ENCODE measurements around the gene INF2.

INF2 gene

GRCh38 chr14:104677512-104678332, 11.7 kb upstream of the INF2 start:
- DNase-seq, result no peak

DNA sequence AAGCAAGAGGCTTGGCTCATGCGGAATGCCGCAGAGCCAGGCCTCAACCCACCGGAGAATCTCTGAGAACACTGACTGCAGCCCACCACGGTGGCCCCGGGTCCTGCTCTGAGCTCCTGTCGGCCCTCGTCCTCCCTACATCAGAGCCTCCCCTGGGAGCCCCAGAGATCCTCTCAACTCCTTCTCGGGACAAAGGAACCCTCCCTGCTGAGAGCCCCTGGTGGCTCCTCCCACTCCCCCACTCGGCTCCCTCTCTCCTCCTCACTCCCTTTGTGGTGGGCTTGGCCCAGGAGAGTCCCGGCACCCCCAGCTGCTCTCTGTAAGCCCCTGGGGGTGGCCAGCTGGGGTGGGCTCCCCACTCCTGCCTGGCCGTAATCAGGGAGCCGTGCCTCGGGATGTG, 11.1 kb upstream of the INF2 start:
- DNase-seq, result no peak

- DNase-seq, result no peak
Measured at GRCh38 chr14:104678901-104679705, 10.3 kb upstream of the INF2 start.

- DNase-seq, result no peak
Measured at GRCh38 chr14:104680056-104680805, 9.2 kb upstream of the INF2 start.

GRCh38 chr14:104680806-104681688, 8.4 kb upstream of the INF2 start:
- DNase-seq, result no peak

DNA sequence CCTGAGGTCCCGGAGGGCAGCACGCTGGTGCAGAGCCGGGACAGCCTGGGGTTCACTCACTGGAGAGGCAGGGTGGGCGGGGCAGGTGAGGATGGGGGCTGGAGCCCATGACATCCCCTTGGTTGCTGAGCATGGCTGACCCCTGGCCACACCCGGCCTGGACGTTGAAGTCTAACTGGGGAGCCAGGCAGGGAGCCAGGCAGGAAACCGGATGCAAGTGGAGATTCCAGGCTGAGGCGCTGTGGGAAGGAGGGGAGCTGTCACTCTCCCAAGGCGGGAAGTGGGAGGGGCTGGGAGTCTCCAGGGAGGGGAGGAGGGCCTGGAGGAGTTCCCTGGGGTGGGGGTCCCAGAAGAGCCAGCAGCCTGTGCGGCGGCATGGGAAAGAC, 7.7 kb upstream of the INF2 start:
- DNase-seq, result no peak

DNA sequence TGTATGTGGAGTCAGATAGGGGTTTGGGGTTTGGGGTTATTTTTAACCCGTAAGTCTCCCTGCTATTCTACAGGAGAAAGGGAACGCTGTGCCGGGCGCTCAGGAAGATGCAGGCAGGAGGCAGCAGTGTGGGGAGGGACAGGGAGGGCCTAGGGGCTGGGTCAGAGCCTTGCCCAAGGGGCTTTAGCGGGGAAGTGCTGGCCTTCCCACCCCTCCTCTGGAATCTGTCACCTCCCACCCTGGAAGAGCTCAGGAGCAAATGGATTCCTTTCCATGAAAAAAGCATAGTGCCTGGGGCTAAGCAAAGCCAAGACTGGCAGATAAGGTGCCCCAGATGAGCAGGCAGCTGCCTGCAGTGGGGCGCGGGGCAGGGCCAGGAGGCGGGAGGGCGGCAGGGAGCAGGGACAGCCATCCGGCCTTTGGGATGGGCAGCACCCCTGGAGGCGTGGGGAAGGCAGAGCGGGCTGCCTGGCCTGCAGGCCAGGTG, 7.3 kb upstream of the INF2 start:
- no peak for DNase-seq

DNA sequence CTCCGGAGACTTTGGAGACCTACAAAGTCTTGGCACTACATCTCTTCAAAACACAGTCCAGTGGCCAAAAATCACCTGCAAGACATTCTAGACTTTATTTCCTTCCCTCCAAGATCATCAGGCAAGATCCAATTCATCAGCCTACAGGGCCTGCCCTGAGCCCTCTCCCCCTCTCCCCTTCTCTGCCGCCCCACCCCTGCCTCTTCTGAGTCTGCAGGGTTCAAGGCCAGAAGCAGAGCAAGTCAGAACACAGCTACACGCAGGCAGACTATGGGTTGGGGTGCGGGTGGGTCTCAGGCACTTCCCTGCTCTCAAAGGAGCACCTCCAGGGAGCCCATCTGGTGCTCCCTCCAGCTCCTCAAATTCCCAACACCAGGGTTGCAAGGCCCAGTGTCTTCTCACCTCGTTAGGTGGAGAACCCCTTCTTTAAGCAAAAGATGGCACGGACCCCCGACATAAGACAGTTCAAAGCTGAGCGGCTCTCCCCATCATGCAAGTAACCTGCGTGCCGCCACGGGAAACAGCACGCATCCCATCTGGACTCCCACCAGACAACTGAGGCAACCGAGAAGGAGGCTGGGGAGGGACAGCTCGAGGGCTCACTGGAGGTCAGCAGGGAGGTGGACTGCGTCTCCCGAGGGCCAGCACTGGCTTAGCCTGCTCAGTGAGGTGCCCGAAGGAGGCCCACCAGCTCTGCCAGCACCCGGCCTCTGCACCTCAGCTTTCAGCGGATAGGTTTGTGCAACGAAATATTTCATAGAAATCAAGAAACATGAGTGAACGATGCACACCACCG, 5.6 kb upstream of the INF2 start:
- DNase-seq, result no peak

- no peak for DNase-seq
Measured at GRCh38 chr14:104684449-104684821, 5.0 kb upstream of the INF2 start.

GRCh38 chr14:104685216-104685997, 4.0 kb upstream of the INF2 start:
- DNase-seq, result no peak

DNA sequence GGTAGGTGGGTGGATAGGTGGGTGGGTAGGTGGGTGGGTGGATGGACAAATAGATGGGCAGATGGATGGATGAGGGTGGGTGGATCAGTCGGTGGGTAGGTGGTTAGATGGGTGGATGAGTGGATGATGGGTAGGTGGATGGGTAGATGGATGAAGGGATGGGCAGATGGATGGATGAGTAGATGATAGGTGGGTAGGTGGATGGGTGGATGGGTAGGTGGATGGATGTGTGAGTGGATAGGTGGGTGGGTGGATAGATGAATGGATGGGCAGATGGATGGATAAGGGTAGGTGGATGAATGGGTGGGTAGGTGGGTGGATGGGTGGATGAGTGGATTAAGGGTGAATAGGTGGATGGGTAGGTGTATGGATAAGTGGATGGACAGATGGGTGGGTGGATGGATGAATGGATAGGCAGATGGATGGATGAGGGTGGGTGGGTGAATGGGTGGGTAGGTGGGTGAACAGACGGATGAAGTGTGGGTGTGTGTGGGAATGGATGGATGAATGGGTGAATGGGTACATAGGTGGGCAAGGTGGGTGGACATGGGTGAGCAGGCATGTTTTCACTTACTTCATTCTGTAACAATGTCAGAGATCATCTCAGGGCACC, 3.3 kb upstream of the INF2 start:
- no peak for DNase-seq

DNA sequence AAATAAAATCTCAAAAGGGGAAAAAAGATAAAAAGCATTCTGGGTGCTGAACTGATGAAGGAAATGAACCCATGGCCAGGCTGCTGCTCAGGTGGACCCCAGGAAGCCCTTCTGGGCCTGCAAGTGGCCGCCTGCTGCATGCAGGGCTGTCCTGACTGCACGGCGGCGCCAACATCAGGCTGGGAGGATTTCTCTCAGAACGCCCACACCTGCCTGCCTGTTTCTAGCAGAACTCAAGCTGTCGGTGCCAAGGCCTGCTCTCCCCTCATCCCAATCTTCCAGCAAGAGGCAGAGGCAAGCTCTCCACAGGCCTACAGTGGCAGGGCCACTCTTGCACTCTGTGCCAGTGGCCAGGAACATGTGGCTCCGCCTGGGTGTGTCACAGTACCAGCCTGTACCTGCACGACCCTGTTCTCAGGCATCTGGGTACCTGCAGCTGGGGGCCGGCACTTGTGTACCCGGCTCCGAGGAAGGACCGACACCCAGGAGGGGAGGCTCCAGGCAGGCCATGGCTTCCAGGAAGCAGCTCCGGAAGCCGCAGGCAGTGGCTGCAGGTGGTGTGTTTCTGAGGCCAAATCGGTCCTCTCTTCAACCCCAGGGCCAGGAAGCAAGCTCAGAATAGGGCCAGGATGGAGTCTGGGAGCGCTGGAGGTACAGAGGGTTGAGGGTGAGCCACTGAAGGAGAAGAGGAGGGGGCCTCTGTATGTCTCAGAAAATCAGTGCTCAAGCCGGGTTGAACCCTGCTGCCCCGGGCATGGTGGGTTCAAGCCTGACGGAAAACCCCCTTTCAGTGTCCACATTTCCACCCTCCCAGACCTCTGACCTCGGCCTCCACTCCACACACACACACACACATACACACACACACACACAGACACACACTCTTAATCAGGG, 2.5 kb upstream of the INF2 start:
- no peak for DNase-seq

DNA sequence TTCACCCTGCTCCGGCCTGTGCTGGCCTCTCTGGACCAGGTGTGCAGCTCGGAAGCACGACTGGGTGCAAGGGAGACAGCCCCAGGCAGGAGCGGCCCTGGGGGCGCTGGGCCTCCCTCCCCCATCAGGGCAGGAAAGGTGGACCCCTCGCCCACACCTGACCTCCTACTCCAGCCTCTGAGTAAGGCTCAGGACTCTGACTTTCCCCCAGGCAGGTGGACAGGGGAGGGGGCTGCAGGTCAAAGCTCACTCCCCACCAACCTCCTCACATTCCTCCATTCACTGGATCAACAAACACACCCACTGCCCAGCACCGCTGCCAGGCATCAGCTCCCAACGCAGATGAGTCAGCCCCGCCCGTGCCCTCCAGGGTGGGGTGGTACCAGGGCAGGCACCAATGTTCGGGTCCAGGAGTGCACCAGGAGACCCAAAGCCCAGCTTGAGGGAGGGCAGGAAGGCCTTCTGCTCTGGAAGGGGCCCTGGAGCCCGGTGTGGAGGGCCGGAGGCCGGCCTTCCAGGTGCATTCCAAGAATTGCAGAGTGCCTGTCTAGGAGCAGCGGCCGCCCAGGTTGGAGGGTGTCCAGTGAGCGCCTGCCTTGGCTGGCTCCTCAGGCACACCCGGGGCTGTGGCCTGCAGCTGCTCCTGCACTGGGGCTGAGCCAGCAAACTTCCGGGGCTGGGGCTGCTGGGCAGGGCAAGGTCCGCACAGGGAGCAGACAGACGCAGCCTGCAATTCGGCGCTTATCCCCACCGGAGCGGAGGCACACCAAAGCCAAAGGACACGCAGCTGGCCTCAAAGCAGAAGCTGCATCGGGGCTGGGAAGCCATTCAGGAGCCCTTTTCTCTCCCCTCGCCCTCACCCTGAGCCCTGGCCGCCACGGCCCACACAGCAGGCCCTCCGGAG, 1.6 kb upstream of the INF2 start:
- no peak for DNase-seq

DNA sequence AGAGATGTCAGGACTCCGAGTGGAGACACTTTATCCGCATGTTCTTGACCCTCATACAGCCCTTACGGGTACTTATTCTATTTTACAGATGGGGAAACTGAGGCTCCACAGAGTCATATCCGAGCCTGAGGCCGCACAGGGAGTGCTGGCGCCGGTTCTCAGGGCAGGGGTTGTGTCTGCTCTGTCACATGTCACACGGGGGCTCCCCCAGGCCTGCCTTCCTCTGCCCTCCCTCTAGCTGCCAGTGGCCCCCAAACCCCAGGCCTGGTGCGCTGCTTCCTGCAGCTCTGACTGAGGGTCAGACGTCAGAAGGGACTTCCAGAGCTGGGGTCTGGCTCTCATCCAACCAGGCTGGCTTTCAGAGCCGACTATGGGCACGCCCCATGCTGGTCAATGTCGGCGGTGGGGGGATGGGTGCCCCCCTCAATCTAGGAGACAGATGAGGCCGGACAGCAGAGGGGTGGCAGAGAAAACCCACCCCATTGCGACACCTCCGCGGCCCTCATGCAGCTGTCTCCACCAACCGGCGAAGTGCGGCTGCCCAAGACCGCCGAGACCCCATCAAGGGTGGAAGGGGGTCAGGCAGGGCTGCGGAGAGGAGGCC, 811 bp upstream of the INF2 start:
- no peak for DNase-seq

GRCh38 chr14:104689881-104690711, 678 bp downstream of the INF2 start:
- DNase-seq, result no peak

DNA sequence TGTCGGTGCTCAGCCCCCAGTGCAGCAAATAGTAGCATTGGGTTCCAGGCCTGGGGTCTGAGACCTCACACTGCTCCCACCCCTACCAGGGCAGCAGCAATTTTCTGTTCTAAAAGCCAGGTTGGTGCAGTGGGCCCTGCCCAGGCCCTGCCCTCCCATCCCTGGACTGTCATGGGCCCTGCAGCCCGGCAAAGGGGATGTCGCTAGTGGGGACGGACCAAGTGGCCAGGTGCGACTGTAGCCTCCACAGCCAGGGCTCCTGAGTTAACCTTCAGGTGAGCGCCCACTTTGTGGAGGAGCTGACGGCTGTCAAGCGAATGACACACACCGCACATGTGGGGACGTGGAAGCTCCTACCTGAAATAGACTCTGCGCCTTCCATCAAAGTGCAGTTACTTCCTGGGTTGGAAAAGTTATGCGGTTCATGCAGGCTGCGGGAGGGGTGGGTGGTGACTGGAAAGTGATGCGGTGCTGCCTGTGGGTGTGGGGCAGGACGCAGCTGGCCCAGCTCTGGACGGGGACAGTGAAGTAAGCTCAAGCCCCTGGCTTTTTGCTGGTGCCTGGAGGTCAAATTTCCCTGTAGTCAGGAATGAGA, 1.5 kb downstream of the INF2 start:
- no peak for DNase-seq

Data from NCI-H748 treated with DMSO at 0.1 percent for 48 hours (cell line).